Fibroblast of lung (primary cell): Measurements from ENCODE around the gene DCUN1D1. TPM values are rescaled to one million over a fixed set of nuclear protein-coding genes. Genes with fewer than 3 reads are reported as not detected.
A peak's percentile ranks its signal among the peaks of the same experiment; 100 is the strongest.

Experiments used
- DNase-seq, 2 donors: peaks; one replicate each; pipeline versions ENCODE4 v3.0.0 to v3.0.0-alpha.2; 2010; ENCODE audit warnings: low read depth in 2 of 2
- H2AFZ ChIP-seq: 2 replicates; pipeline ENCODE4 v1.5.1; 2012; ENCODE audit warnings: low read length, control low read depth, inconsistent platforms
- H3K27ac ChIP-seq: 2 replicates; pipeline ENCODE4 v1.5.1; 2011; ENCODE audit warnings: low read length, control low read depth; ENCODE audit not compliant: insufficient read depth
- H3K27me3 ChIP-seq: 2 replicates; pipeline ENCODE4 v1.5.1; 2011; ENCODE audit warnings: mild to moderate bottlenecking, low read length; ENCODE audit not compliant: control insufficient read depth, insufficient read depth
- H3K36me3 ChIP-seq: 2 replicates; pipeline ENCODE4 v1.5.1; 2011; ENCODE audit warnings: low read length; ENCODE audit not compliant: control insufficient read depth, insufficient read depth
- H3K4me1 ChIP-seq: 2 replicates; pipeline ENCODE4 v1.5.1; 2011; ENCODE audit warnings: low read length; ENCODE audit not compliant: control insufficient read depth, insufficient read depth; ENCODE audit errors: extremely low read depth
- H3K4me2 ChIP-seq: 2 replicates; pipeline ENCODE4 v1.5.1; 2011; ENCODE audit warnings: low read length, control low read depth; ENCODE audit not compliant: insufficient read depth; ENCODE audit errors: extremely low read depth
- H3K4me3 ChIP-seq, 4 experiments: fragments of 200-600 bp in 1 of 4; sonication (generic) in 1 of 4; replicated peaks in 1 of 4; 2 replicates each; pipeline ENCODE4 v1.5.1; 2011 to 2016; ENCODE audit warnings: low read length in 4 of 4, low read depth in 3 of 4, mild to moderate bottlenecking in 3 of 4, control low read depth in 2 of 4, inconsistent platforms in 1 of 4, mixed read lengths in 1 of 4; ENCODE audit not compliant: insufficient read depth in 1 of 4; ENCODE audit errors: control extremely low read depth in 1 of 4
- H3K79me2 ChIP-seq: 2 replicates; pipeline ENCODE4 v1.5.1; 2012; ENCODE audit warnings: mild to moderate bottlenecking, low read length, inconsistent platforms; ENCODE audit not compliant: control insufficient read depth, insufficient read depth
- H3K9ac ChIP-seq: 2 replicates; pipeline ENCODE4 v1.5.1; 2011; ENCODE audit warnings: mild to moderate bottlenecking, low read length, control low read depth; ENCODE audit not compliant: insufficient read depth
- H3K9me3 ChIP-seq: 2 replicates; pipeline ENCODE4 v1.5.1; 2012; ENCODE audit warnings: low read depth, low read length; ENCODE audit not compliant: control insufficient read depth, insufficient read depth
- H4K20me1 ChIP-seq: 2 replicates; pipeline ENCODE4 v1.5.1; 2011; ENCODE audit warnings: low read length; ENCODE audit not compliant: control insufficient read depth, insufficient read depth; ENCODE audit errors: extremely low read depth
- EZH2 ChIP-seq: IDR thresholded peaks from 2 replicates; pipeline ENCODE4 v1.5.1; 2012; ENCODE audit warnings: low read length, control low read depth, mild to moderate bottlenecking; ENCODE audit errors: missing control alignments
- polyA plus RNA-seq, 2 donors: library from polyadenylated mRNA; depleted of rRNA in 1 of 2; stranded (reverse) in 1 of 2; unstranded in 1 of 2; fragments of >200 nt; gene quantifications; 2 replicates each; pipeline ENCODE4 v1.2.1, GENCODE V29; 2011 to 2012; ENCODE audit warnings: missing spikeins in 1 of 2
- total RNA-seq: library from RNA; depleted of rRNA; stranded (reverse); fragments of >200 nt; gene quantifications from 2 replicates; pipeline ENCODE4 v1.2.1, GENCODE V29; 2014
- TF ChIP-seq, protein P1 (sequence below), 2 donors: IDR thresholded peaks in 1 of 2; conservative IDR thresholded peaks in 1 of 2; 1 replicate in 1 of 2; 2 replicates in 1 of 2; pipeline ENCODE4 v1.5.1; 2011 to 2012; ENCODE audit warnings: low read length in 2 of 2, control low read depth in 1 of 2, inconsistent platforms in 1 of 2, low read depth in 1 of 2, mild to moderate bottlenecking in 1 of 2

Gene DCUN1D1
- total and polyA plus RNA-seq, 2 donors (not counting 1 experiment from before 2014, with no cell fraction given): 26.6 to 31.0 TPM

DNA sequence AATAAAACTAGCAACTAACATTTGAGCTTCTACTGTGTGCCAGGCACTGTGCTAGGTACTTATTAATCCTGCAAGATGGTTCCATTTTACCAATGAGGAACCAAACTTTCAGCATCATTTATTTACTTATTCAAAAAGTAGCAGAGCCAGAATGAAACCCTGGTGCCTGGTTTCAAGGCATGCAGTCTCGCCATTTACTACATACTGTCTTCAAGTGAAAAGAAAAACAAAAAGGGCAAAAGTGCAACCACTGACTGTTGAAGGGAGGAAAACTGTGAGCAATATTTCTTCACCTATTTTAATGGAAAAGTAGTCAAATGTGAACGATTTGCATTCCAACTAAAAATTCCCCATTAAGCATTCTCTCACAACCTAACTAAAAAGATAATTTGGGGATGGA, 8.7 kb downstream of the DCUN1D1 start:
- peak; percentile 22 to 56 for DNase-seq

DNA sequence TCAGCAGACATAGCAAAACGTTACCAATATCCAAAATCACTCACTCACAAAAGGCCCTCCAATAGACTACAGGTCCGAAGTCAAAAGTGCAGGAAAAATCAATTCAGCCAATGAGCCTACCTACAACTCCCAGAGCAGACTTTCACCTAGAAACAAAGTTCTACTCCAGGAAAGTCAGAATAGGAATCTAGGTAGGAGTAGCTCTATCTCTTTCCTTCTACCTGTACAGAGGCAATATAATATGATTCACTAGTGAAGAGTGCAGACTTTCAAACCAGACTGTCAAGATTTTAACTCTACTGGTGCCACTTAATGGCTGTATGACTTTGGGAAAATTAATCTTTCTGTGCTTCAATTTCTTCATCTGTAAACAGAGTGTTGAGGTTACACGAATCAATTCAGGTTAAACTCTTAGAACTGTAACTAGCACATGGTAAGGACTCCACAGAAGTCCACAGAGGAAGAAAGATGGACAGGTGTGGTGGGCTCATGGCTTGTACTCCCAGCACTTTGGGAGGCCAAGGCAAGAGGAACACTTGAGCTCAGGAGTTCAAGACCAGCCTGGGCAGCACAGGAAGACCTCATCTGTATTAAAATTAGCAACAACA, 9.4 kb downstream of the DCUN1D1 start:
- no peak overlapping the region for H3K9ac ChIP-seq
- H3K79me2 ChIP-seq: peaks cover 46% of the 10 kb centered on the region
- DNase-seq: no peak
- no peaks in the 10 kb centered on the region for H3K9me3 ChIP-seq
- H3K4me2 ChIP-seq: no peak overlapping the region
- H3K27me3 ChIP-seq: no peaks in the 10 kb centered on the region
- H3K4me3 ChIP-seq: no peak overlapping the region
- H3K36me3 ChIP-seq: no peaks in the 10 kb centered on the region
- no peak overlapping the region for H2AFZ ChIP-seq
- TF ChIP-seq, protein P1, sequence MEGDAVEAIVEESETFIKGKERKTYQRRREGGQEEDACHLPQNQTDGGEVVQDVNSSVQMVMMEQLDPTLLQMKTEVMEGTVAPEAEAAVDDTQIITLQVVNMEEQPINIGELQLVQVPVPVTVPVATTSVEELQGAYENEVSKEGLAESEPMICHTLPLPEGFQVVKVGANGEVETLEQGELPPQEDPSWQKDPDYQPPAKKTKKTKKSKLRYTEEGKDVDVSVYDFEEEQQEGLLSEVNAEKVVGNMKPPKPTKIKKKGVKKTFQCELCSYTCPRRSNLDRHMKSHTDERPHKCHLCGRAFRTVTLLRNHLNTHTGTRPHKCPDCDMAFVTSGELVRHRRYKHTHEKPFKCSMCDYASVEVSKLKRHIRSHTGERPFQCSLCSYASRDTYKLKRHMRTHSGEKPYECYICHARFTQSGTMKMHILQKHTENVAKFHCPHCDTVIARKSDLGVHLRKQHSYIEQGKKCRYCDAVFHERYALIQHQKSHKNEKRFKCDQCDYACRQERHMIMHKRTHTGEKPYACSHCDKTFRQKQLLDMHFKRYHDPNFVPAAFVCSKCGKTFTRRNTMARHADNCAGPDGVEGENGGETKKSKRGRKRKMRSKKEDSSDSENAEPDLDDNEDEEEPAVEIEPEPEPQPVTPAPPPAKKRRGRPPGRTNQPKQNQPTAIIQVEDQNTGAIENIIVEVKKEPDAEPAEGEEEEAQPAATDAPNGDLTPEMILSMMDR (conservative IDR thresholded peaks at IDR 0.05 in 1 of 2, IDR thresholded peaks at IDR 0.05 in 1 of 2; ENCODE audit: low read depth in 1 of 2, low read length in 2 of 2): no peak
- TF ChIP-seq EZH2: no peak
- no peaks in the 10 kb centered on the region for H3K4me1 ChIP-seq
- H3K27ac ChIP-seq: no peak overlapping the region
- no peaks in the 10 kb centered on the region for H4K20me1 ChIP-seq

More for the DNA sequence above, 8.7 kb downstream of the DCUN1D1 start:
- Histone ChIP-seq H3K36me3 (no peaks in the 10 kb centered on the region), H4K20me1 (no peaks in the 10 kb centered on the region), H3K9ac (no peak overlapping the region), H3K4me2 (no peak overlapping the region), H2AFZ (no peak overlapping the region), H3K4me1 (no peaks in the 10 kb centered on the region), H3K27me3 (no peaks in the 10 kb centered on the region), H3K79me2 (peaks cover 49% of the 10 kb centered on the region), H3K9me3 (no peaks in the 10 kb centered on the region), H3K27ac (no peak overlapping the region), H3K4me3 (no peak overlapping the region)
- TF ChIP-seq, protein P1 (conservative IDR thresholded peaks at IDR 0.05 in 1 of 2, IDR thresholded peaks at IDR 0.05 in 1 of 2; ENCODE audit: low read depth in 1 of 2, low read length in 2 of 2): no peak
- no peak for TF ChIP-seq EZH2

DNA sequence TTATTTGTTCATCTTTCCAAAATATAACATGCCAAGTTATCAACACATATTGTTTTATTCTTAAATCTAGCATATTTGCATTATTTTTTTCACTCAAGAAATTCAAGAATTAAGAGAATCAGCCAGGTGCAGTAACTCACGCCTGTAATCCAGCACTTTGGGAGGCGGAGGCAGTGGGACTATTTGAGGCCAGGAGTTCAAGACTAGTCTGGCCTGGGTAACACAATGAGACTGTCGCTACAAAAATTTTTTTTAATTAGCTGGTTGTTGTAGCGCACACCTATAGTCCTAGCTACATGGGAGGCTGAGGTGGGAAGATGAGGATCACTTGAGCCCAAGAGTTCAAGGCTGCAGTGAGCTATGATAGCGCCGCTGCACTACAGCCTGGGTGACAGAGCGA, 10.5 kb downstream of the DCUN1D1 start:
- H3K79me2 ChIP-seq: peaks cover 41% of the 10 kb centered on the region
- H3K4me1 ChIP-seq: no peaks in the 10 kb centered on the region
- H2AFZ ChIP-seq: no peak overlapping the region
- H3K27me3 ChIP-seq: no peaks in the 10 kb centered on the region
- no peaks in the 10 kb centered on the region for H4K20me1 ChIP-seq
- no peak overlapping the region for H3K9ac ChIP-seq
- no peak overlapping the region for H3K27ac ChIP-seq
- no peaks in the 10 kb centered on the region for H3K9me3 ChIP-seq
- no peak for TF ChIP-seq EZH2
- TF ChIP-seq, protein P1 (conservative IDR thresholded peaks at IDR 0.05 in 1 of 2, IDR thresholded peaks at IDR 0.05 in 1 of 2; ENCODE audit: low read depth in 1 of 2, low read length in 2 of 2): no peak
- no peak for DNase-seq
- no peaks in the 10 kb centered on the region for H3K36me3 ChIP-seq
- no peak overlapping the region for H3K4me3 ChIP-seq
- peak overlapping the region; percentile 8 for H3K4me2 ChIP-seq
